ENCODE results near the gene CDH13. TPM values are rescaled to one million over a fixed set of nuclear protein-coding genes. Genes with fewer than 3 reads are reported as not detected.

The CDH13 gene
- total RNA-seq, 1 donor from 2014 or later, result 14.3 TPM

- intact Hi-C loops (cut with DNase I), result no loop called here
- no peak for DNase-seq
- Histone ChIP-seq H3K4me1 (no peaks in the 10 kb centered on the region), H3K36me3 (no peaks in the 10 kb centered on the region), H3K27ac (no peak overlapping the region), H3K4me3 (no peak overlapping the region), H3K27me3 (ENCODE audit: low read depth) (no peaks in the 10 kb centered on the region), H3K9me3 (no peaks in the 10 kb centered on the region)
- TF ChIP-seq CTCF (IDR thresholded peaks at IDR 0.05), result no peak
- ATAC-seq, result no peak
These were observed 703.5 kb downstream of the CDH13 start for GRCh38 chr16:83330251-83330650.

- intact Hi-C loops (cut with DNase I), result no loop called here
- TF ChIP-seq CTCF (IDR thresholded peaks at IDR 0.05), result no peak
- H3K4me3 ChIP-seq, result no peak overlapping the region
- ATAC-seq (no peak), DNase-seq (no peak)
- H3K27me3 ChIP-seq (ENCODE audit: low read depth), result no peaks in the 10 kb centered on the region
- no peaks in the 10 kb centered on the region for H3K9me3 ChIP-seq
- no peak overlapping the region for H3K27ac ChIP-seq
- no peaks in the 10 kb centered on the region for H3K36me3 ChIP-seq
- H3K4me1 ChIP-seq, result no peaks in the 10 kb centered on the region
These were observed 708.3 kb downstream of the CDH13 start for GRCh38 chr16:83335076-83335475.

GRCh38 chr16:83336603-83337002, 709.8 kb downstream of the CDH13 start:
- H3K27me3 ChIP-seq (ENCODE audit: low read depth), result no peaks in the 10 kb centered on the region
- no peaks in the 10 kb centered on the region for H3K36me3 ChIP-seq
- no peak for TF ChIP-seq CTCF (IDR thresholded peaks at IDR 0.05)
- H3K27ac ChIP-seq, result no peak overlapping the region
- H3K4me3 ChIP-seq, result no peak overlapping the region
- DNase-seq (no peak), ATAC-seq (no peak)
- intact Hi-C loops (cut with DNase I), result no loop called here
- no peaks in the 10 kb centered on the region for H3K4me1 ChIP-seq
- H3K9me3 ChIP-seq, result no peaks in the 10 kb centered on the region

- H3K4me3 ChIP-seq, result no peak overlapping the region
- intact Hi-C loops (cut with DNase I), result no loop called here
- no peak for DNase-seq
- no peaks in the 10 kb centered on the region for H3K36me3 ChIP-seq
- no peaks in the 10 kb centered on the region for H3K27me3 ChIP-seq (ENCODE audit: low read depth)
- no peak for ATAC-seq
- H3K27ac ChIP-seq, result no peak overlapping the region
- no peaks in the 10 kb centered on the region for H3K4me1 ChIP-seq
- TF ChIP-seq CTCF (IDR thresholded peaks at IDR 0.05), result no peak
- no peaks in the 10 kb centered on the region for H3K9me3 ChIP-seq
These were observed 711.4 kb downstream of the CDH13 start for GRCh38 chr16:83338138-83338537.

- Histone ChIP-seq H3K27ac (no peak overlapping the region), H3K36me3 (no peaks in the 10 kb centered on the region), H3K4me3 (no peak overlapping the region), H3K4me1 (no peaks in the 10 kb centered on the region), H3K27me3 (ENCODE audit: low read depth) (no peaks in the 10 kb centered on the region), H3K9me3 (no peaks in the 10 kb centered on the region)
- TF ChIP-seq CTCF (IDR thresholded peaks at IDR 0.05), result no peak
- intact Hi-C loops (cut with DNase I), result no loop called here
- DNase-seq (no peak), ATAC-seq (no peak)
These were observed 712.2 kb downstream of the CDH13 start for GRCh38 chr16:83338941-83339340.

GRCh38 chr16:83343935-83344366, 717.2 kb downstream of the CDH13 start:
- intact Hi-C loops (cut with DNase I), result no loop called here
- Histone ChIP-seq H3K9me3 (no peaks in the 10 kb centered on the region), H3K27me3 (ENCODE audit: low read depth) (no peaks in the 10 kb centered on the region), H3K36me3 (no peaks in the 10 kb centered on the region), H3K4me3 (no peak overlapping the region), H3K27ac (no peak overlapping the region), H3K4me1 (no peaks in the 10 kb centered on the region)
- DNase-seq, result no peak
- no peak for TF ChIP-seq CTCF (IDR thresholded peaks at IDR 0.05)
- ATAC-seq, result no peak
